Measurements from ENCODE around the gene OMA1.

OMA1 gene

DNA sequence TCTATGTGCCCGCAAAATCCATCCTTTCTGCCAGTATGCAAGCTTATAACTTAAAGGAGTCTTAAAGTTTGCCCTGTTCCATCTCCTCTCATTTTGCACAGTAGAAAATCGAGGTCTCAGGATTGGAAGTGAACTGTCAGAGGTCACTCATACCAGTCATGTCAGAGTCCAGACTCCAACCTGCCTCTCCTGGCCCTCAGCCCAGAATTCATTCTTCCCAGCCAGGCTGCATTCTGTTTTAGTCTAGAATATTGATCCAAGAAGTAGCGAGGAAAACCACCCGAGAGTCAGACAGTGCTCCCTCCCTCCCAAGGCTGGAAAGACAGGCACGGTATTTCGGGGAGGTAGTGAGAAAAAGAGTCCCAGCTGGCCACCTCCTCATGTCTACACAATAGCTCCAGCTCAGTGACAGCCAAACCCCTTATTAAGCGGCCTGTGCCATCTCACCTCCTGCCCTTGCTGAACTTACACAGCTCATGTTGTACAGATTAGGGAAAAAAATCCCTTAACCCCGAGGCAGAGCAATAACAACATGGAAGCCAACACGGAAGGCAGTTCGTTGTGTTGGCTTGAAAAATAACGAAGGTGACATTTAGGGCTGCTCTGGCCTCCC lies 89.4 kb downstream of the OMA1 start:
- no peak for DNase-seq

DNA sequence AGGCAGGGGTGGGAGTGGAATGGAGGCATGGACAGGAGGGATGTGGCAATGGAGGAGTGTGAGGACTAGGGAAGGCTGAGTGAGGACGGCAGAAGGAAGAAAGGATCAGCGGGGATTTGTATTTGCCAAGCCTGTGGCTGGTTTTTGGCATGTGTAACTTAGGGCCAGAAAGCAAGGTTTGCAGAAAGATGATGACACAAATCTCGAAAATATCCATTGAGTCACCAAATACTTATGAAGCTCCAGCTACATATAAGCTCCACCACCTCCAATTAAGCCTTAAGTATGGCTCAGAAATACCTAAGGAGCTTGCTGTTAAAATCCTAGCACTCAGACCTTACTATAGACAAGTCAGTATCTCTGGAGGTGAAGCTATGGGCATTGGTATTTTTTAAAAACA lies 90.1 kb downstream of the OMA1 start:
- no peak for DNase-seq

DNA sequence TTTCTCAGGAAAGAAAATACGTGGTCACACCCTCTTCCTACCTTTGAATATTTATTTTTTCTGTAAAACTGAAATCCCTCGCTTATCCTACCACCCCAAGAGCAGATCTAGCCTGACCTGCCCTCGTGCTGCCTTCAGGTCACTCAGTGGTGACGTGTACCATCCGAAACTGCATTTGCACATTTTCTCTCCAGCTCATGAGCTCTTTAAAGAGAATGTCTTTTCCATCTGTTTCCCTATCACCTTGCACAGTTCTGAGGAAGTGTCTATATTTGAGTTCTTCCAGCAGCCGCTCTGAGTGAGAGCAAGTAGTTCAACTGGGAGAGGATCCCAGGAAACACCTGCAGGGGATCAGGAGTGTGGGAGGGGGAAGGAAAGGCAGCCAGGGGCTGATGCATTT lies 91.7 kb downstream of the OMA1 start:
- no peak for DNase-seq

DNA sequence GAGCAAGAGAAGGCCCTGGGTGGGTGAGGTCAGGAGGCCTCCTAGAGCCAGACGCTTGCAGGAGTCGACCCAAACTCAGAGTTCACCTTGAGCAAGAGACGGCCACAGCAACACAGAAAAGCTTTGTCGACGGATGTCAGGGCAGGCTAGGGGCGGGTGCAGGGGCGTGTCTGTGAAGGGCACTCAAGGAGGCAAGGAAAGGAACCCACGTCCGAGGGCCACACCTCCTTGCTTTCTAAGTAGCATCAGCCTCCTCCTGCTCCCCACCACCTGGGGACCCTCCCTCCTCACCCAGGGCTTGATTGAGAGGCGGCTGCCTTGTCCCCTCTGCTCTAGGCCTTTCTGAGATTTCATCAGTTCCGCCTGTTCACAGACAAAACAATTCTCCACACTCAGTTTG lies 92.1 kb downstream of the OMA1 start:
- DNase-seq = no peak

DNA sequence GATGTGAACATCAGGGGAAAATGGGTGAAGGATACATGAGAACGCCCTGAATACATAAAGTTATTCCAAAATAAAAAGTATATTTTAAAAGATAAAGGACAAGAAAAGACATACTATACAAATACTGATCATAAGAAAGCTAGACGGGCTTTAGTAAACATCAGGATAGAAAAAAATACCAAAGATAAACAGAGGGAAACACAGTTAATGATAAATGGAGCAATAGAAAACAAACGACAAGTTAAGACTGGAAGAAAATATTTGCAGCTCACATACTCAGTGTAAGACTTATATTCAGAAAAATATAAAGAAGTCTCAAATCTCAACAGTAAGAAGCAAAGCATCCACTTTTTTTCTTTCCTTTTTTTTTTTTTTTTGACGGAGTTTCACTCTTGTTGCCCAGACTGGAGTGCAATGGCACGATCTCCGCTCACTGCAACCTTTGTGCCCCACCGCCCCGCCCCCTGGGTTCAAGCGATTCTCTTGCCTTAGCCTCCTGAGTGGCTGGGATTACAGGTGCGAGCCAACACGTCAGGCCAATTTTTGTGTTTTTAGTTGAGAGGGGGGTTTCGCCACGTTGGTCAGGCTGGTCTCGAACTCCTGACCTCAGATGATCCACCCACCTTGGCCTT lies 94.8 kb downstream of the OMA1 start:
- no peak for DNase-seq

DNA sequence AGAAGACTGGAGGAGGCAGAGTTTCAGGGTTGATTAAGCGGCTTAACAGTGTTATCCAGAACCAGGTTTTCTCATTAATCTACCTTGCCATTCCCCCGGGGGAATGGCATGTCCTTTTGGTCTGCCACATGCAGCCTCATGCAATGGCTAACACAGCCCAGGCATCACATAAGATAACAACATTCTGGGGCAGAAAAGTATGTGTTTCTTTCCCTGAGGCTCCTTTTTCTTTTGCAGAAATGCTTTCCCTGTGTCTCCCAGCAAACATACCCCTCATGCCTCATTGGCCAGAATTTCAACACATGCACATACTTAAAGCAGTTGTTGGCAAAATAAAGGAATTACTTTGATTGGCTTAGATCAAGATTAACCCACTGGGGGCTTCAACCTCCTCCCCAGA lies 98.6 kb downstream of the OMA1 start:
- DNase-seq = no peak

DNA sequence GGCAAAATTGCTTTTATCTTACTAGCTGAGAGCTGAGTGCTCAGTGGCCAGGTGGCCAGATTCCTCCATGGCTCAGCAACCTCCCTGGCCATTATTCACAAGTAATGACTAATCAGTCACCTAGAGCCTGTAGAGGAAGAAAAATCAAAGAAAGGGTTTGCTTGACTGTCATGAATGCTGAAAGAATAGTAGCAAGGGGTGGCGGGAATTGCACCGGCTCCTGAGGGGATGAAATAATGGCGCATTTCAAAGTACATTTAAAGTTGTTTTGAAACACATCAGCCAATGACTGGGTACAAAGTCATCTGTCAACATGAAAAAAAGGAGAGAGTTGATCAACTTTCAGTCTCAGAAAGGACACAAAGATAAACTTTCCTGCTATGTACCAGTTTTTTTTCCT lies 99.5 kb downstream of the OMA1 start:
- no peak for DNase-seq

DNA sequence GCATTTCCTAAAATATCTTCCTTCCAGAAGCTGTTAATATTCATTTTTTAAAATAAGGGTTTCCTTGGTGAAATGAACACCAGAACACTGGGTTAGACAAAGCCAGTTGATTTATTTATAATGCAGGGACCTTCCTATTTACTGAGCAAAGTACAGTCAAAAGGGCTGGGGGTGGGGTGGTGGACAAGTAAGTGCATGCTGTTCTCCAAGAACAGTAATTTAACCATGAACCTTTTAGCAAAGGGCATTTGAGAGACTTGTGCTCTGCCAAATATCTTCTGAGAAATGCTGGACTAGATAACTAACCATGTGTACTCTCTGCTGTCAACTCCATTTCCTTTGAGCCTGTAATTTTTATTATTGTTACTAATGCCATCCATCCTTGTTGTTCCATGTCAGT lies 100.2 kb downstream of the OMA1 start:
- no peak for DNase-seq

DNA sequence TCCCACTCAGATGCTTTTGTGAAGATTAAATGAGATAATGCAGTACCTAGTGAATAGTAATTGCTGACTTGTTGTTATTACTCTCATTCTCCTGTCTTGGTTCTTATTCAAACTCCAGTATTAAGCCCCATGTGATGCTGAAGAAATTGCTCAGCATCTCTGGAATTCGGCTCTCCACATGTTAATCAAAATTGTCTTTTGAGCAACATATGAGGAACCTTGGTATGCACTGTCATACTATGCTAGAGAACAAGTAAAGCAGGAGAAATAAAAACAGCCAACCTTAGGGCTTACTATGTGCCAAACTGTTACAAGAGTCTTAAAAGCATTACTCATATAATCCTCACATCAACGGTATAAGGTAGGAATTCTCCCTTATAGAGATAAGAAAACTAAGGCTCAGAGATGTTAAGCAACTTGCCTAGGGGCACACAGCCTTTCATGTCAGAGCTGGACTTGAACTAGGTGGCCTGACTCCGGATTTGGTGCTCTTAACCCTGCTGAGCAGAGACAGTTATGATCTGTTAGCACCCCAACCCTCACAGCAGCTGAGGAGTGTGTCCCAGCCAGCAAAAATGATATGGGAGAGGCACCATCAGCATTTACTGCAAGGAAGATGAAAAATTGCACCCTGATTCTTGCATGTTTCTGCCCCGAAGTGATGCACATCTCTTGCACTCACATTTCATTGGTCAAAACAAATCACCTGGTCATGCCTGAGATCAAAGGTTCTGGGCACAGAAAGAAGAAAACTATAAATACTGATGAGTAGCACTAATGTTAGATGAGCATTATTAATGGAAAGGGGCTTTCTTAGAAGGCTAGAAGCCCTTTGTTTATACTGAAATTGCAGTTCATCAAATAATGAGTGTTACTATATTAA lies 102.3 kb downstream of the OMA1 start:
- no peak for DNase-seq

DNA sequence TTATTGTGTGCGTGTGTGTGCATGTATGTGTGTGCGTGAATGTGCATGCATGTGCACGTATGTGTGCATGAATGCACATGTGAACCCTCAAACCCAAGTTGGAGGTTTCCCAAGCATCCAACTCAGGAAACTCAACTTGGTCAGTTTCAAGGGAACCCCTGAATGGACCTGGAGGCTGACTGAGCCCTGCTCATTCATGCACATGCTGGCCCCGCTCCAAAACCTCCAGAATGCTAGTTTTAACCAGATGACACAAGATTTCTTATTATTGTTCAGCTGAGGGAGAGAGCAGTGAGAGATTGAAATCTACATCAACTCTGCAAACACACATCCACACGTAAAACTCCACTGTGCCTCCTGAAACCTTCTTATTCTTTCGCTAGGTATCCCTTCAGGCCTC lies 104.4 kb downstream of the OMA1 start:
- DNase-seq = no peak

DNA sequence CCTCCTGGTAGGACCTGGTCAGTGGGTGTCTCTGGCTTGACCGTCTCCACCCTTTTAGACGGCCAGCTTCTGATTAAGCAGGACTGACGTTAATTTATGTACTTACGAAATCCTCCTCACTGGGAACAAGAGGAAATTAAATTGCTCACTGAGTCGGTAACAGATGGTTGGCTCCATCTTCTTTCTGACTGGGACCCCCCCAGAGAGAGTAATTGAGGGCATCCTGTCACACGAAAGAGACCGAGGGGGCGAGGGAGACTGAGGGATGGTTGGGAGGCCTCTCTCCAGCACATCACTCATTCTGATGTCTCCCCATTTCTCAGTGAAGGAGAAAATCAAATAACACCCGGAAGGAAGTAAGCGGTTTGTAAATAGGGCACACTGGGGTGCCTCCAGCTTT lies 104.8 kb downstream of the OMA1 start:
- DNase-seq = no peak

DNA sequence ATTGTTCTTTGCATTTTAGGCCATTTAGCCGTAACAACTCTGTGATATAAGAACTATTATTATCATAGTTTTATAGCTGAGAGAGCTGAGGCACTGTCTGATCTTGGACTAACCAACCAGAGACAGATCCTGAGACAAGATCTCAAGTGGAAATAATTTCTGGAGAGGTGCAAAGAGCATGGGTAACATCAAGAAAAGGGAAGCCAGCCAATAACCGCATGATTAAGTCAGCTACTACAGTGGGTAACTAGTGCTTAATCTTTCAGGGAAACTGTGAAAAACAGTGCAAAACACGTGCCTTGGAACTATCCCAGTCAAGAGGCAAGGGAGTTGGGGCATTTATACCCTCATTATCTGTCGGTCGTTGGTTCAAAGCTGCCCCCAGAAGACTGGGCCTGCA lies 105.8 kb downstream of the OMA1 start:
- DNase-seq = no peak

DNA sequence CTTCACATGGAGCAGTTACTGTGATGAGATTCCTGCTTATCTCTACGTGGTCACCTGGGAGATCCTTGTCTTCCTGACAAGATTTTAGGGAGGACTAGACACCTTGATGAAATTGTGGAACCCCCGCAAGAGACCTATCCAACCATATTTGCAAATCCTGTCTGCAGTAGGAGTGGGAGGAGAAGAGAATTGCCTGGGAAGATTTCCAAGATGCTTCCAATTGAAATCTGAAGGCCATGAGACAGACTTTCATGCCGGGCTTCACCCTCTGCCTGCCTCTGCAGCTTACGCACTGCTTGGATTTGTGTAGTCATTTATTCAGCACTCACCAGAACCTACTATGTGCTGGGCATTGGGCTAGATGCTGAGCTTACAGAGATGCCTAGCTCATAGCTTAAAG lies 106.6 kb downstream of the OMA1 start:
- no peak for DNase-seq

DNA sequence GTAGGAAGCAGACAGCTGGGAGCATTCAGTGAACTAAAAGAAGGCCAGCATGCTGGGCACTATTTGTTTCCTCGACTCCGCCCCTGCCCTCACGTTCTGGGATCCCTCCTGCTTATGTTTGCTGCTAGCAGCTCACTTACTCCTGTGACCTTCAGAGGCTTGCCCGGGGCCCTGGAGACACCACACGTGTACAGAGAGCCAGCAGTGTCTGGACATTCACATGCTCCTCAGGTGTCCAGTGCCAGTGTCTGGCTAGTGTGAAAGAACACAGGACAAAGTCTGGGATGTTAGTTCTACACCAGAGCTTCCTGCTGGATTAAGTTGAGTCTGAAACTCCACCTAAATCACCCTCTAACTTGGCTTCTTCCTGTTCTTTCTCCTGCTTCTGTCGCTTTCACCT lies 108.1 kb downstream of the OMA1 start:
- no peak for DNase-seq

DNA sequence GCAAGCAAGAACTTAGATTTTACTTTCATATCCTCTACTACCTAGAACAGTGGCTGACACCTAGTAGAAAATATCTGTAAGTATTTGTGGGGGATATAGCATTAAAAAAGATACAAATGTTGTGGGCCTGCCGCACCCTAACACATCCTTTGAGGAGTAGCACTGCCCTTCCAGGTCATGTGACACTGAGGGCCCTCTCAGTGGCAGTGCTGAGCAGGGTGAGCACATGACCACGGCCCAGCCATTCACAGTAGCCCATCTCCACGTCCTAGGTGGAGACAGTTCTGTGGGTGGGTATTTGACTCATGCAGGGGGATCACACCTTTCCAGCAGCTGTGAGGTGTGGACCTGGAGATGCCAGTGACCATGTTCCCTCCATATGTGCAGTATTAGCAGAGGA lies 108.9 kb downstream of the OMA1 start:
- no peak for DNase-seq

DNA sequence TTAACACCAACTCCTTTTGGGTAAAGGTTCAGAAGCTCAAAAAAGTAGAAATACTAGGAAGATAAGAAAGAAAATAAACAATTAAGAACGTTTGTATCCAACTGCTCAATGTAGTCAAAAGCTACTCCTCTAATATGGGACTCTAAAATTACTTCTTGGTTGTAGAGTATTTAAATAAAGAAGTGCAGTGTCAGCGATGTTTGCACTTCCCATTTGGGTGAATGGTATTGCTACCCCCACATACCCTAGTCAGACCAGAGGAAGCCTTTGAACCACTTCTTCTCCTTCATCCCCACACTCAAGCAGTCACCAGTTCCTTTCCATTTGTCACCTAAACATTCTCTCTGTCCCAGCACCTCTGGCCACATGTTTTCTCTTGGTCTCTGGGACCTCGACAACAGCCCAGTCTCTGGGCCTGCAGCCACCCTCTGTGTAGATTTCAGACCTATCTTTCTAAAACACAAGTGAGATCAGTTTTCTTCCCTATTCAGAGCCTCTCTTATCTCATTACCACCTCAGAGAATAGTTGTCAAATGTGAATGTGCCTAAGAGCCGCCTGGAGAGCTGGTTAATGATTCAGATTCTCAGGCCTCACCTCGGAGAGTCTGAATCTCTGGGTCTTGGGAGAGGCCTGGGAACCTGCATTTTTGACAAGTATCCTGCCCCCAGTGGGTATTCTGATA lies 109.8 kb downstream of the OMA1 start:
- no peak for DNase-seq

DNA sequence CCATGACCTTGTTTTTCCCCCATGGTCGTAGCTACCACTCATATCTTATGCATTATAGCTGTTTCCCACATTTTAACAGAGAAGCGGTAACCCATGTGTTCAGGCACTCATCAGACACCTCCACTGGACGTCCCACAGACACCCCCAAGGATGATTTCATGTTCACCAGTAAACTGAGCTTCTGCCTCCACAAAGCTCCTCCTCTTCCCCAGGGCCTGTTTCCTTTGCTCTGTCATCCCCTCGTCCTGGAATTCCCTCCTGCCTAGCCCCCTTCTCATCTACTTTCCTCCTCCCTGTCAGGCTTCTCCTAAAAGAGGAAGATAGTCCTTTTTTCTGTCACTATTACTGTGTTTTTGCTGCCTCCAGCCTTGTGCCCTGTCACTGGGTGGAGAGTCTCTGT lies 111.2 kb downstream of the OMA1 start:
- no peak for DNase-seq

DNA sequence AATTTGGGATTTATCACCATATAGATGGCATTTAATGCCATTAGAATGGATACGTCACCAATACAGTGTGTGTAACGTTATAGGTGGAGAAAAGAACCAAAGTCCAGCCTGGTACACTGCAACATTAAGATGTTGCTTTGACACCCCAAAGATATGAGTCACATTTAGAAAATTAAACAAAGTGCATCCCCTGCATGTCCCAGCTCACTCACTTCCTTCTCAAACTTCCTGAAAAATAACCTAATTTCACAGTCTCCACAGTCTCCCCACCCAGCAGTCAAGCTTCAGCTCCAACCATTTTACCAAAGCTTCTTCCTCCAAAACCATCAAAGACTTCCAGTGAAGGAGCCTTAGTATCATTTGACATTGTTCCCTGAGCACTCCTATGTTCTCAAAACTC lies 111.9 kb downstream of the OMA1 start:
- no peak for DNase-seq

DNA sequence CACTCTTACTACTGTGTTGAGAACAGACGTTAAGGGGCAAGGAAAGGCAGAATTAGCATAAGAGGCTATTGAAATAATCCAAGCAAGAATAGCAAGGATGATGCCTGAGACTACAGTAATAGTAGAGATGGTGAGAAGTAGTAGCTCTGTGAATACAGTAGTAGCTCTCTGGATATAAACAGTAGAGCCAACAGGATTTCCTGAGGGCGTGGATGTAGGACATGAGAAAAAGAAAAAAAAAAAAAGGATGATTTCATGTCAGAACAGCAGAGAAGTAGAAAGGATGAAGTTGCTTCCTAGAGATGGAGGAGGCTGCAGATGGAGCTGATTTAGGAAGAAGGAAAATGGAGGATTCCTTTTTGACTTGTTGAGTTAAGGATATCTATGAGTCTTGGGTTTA lies 112.3 kb downstream of the OMA1 start:
- no peak for DNase-seq

DNA sequence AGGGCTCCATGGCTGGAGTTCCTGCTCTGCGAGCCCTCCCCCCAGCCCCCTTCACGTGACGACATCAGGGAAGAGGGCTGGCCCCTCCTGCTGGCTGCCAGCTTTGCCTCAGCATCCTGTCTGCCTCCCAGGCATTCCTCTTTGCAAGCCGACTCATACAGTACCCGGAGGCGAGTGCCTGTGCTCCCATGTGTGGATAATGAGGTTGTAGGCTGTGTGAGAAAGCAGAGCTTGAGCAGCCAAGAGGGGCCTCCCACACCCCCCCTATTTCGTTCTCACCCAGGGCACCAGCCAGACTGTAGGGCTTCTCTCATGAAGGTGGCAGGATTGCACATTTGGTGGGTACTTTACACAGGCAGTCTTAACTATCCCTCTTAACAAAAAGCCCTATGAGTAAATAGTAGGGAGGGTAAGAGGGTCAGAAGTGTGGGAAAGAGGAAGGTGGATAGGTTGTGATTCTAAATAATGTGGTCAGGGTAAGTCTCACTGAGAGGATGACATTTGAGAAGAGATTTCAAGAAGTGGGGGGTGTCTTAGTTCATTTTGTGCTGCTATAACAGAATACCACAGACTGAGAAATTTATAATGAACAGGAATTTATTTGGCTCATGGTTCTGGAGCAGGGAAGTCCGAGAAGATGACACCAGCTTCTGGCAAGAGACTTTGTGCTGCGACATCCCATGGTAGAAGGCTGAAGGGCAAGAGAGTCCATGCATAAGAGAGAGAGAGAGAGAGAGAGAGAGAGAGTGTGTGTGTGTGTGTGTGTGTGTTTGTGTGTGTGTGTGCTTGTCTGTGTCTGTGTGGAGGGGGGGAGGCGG lies 113.5 kb downstream of the OMA1 start:
- DNase-seq = no peak

DNA sequence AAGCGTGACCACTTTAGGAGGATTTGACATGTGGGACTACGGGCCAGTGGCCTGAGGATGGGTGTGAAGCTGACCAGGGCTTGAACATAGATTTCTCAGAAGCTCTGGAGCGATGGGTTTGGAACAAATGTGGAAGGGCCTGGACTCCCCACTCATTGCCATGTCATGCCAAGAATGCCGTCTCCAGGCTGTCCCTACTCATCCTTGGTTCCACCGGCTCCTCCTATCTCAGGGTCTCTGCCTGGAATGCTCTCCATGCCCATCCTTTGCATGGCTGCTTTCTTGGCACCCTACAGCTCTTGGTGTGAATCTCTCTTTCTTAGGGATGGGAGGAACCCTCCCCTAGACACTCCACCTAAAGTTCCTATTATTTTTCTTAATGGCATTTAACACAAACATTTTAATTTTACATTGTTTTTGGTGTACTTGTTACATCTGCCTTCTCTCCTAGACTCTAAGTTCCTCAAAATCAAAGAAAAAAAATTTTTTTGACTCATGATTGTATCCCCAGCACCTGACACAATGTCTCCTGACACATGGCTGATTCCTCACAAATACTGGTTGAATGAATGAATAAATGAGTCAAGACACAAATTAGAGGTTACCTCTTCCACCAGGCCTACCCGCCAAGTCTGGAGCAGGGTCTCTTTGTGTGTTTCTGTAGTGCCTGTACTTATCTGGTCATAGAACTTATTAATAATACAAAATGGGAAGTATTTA lies 114.5 kb downstream of the OMA1 start:
- no peak for DNase-seq
